ENCODE data around the gene ABCB6. TPM values are rescaled to one million over a fixed set of nuclear protein-coding genes. Genes with fewer than 3 reads are reported as not detected.

The ABCB6 gene
- total and polyA plus RNA-seq, 2 of the 8 experiments (the other 6 are each of a cell fraction or from before 2014, with no cell fraction given), result 44.9 to 50.6 TPM

DNA sequence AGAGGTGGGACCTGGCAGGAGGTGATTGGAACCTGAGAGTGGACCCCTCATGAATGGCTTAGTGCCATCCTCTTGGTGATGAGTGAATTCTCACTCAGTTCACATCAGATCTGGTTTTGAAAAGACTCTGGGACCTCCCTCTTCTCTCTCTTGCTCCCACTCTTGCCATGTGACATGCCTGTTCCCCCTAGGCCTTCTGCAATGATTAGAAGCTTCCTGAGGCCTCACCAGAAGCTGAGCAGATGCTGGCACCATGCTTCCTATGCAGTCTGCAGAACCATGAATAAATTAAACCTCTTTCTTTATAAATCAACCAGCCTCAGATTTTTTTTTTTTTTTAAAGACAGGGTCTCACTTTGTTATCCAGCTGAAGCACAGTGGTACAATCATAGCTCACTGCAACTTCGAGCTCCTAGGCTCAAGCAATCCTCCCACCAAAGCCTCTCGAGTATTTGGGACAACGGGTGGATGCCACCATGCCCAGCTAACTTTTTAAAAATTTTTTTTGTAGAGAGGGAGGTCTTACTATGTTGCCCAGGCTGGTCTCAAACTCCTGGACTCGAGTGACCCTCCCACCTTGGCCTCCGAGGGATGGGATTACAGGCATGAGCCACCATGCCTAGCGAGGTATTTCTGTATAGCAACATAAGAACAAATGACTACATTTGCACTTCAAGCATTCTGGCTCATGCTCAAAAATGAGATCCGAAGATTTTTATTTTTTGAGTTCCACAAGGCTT, 14.2 kb downstream of the ABCB6 start:
- POLR2A ChIA-PET (ENCODE audit: partially characterized antibody), result interaction anchor here (1.2 to 6.1 kb wide), 2 partner anchors 9 to 14 kb away, joined by 3 to 101 read pairs; partner anchors contain the start of gene ABCB6
- CTCF ChIA-PET (ENCODE audit: partially characterized antibody), result interaction anchor here (0.6 to 2.0 kb wide), 4 partner anchors 13 to 128 kb away, joined by 4 to 6 read pairs (median 4); no protein-coding TSS in a partner anchor
- H3K79me1 ChIP-seq (ENCODE audit: low read depth, low read length), result no peaks in the 10 kb centered on the region
- H2AFZ ChIP-seq (ENCODE audit: low read length), result no peak overlapping the region
- no peak overlapping the region for H3K4me2 ChIP-seq (ENCODE audit: insufficient read depth in 1 of 2, low read depth in 2 of 2, low read length in 2 of 2)
- TF ChIP-seq CREB1 (IDR thresholded peaks at IDR 0.05) (no peak), SRF (IDR thresholded peaks at IDR 0.05; ENCODE audit: low read depth, low read length) (no peak), SIRT6 (IDR thresholded peaks at IDR 0.05; ENCODE audit: low read length) (no peak), EZH2 (IDR thresholded peaks at IDR 0.05; ENCODE audit: low read depth, low read length, severe bottlenecking) (no peak)
- no peak for DNase-seq (ENCODE audit: low read depth in 1 of 2, low spot score in 2 of 2)
- no peak overlapping the region for H3K4me3 ChIP-seq (ENCODE audit: extremely low read depth in 1 of 4, insufficient read depth in 2 of 4, low read depth in 3 of 4, low read length in 4 of 4)
- no peaks in the 10 kb centered on the region; a peak in 1 of 4 replicates for H3K9me3 ChIP-seq (ENCODE audit: insufficient read depth in 2 of 2, low read depth in 1 of 2, low read length in 1 of 2)
- H3K23me2 ChIP-seq (ENCODE audit: low read depth, low read length), result peaks cover 10% of the 10 kb centered on the region
- H3K18ac ChIP-seq (ENCODE audit: extremely low read depth, low read length), result no peak overlapping the region
- no peak overlapping the region for H2BK12ac ChIP-seq (ENCODE audit: low read depth, low read length)
- no peaks in the 10 kb centered on the region for H3K27me3 ChIP-seq (replicated peaks in 1 of 4; ENCODE audit: control insufficient read depth in 3 of 4, extremely low read depth in 1 of 4, insufficient read depth in 3 of 4, low read length in 3 of 4)
- H4K5ac ChIP-seq (ENCODE audit: insufficient read length, low read depth, low read length), result no peak overlapping the region
- H3K79me2 ChIP-seq (ENCODE audit: control insufficient read depth in 1 of 2, insufficient read depth in 2 of 2, low read length in 2 of 2), result no peaks in the 10 kb centered on the region
- no peak overlapping the region for H4K8ac ChIP-seq (ENCODE audit: extremely low read depth, insufficient read depth, low read length)
- H3K36me3 ChIP-seq (ENCODE audit: control insufficient read depth in 2 of 4, insufficient read depth in 4 of 4, low read length in 3 of 4), result peaks cover 0 to 4% (median 0%) of the 10 kb centered on the region in 4 experiments; a peak in 1 of 8 replicates
- H3K23ac ChIP-seq (ENCODE audit: insufficient read length), result no peak overlapping the region
- H3K14ac ChIP-seq (ENCODE audit: insufficient read length), result no peak overlapping the region
- no peak overlapping the region for H2BK5ac ChIP-seq (ENCODE audit: low read depth, low read length)
- no peak overlapping the region for H3K9ac ChIP-seq (replicated peaks in 1 of 4; ENCODE audit: extremely low read depth in 1 of 4, low read depth in 3 of 4, low read length in 3 of 4)
- peaks cover 0 to 2% of the 10 kb centered on the region in 2 experiments for H4K20me1 ChIP-seq (replicated peaks in 1 of 2; ENCODE audit: control insufficient read depth in 1 of 2, insufficient read depth in 2 of 2, low read length in 2 of 2)
- no peak overlapping the region for H2BK20ac ChIP-seq (ENCODE audit: low read length)
- H4K91ac ChIP-seq (replicated peaks; ENCODE audit: insufficient read length, low read length), result no peak overlapping the region
- FAIRE-seq, result no peak
- WGBS, 2 experiments (ENCODE audit: extremely low coverage in 1 of 2, insufficient coverage in 1 of 2, insufficient read length in 1 of 2, insufficient replicate concordance in 2 of 2, low coverage in 1 of 2, low lambda C conversion rate in 2 of 2, missing lambda C conversion rate in 1 of 2), result 87% methylated on average over 7 of the region's 7 CpGs; no CpG with 5 or more reads in 1 of the 2 experiments
- no peak overlapping the region for H2AK5ac ChIP-seq (ENCODE audit: low read depth, low read length)
- H3K27ac ChIP-seq (ENCODE audit: low read depth, low read length), result no peak overlapping the region
- H2BK120ac ChIP-seq (replicated peaks; ENCODE audit: low read depth, low read length), result no peak overlapping the region
- no peak overlapping the region for H3K4ac ChIP-seq (replicated peaks; ENCODE audit: insufficient read length, low read depth, low read length)
- H3K4me1 ChIP-seq (replicated peaks in 1 of 4; ENCODE audit: control insufficient read depth in 3 of 4, insufficient read depth in 4 of 4, low read length in 3 of 4), result peaks cover 0 to 6% (median 3%) of the 10 kb centered on the region in 4 experiments; a peak in 5 of 7 replicates
- no peak overlapping the region for H3K56ac ChIP-seq (replicated peaks; ENCODE audit: insufficient read length, low read depth, low read length)
- H2BK15ac ChIP-seq (ENCODE audit: low read length), result no peak overlapping the region

Measured in H1 (cell line).